Activated CD4-positive, alpha-beta T cell treated with anti-CD3 and anti-CD28 coated beads, Interleukin-2, Interleukin-4, amounts not matched to agents 100 ng/mL and 50 ng/mL, durations not matched to agents 16 hours and 8 hours (primary cell): ENCODE measurements around the gene KMO.
A peak's percentile ranks its signal among the peaks of the same experiment; 100 is the strongest.

Experiments
- DNase-seq: peaks from one replicate; pipeline ENCODE4 v3.0.0-alpha.2; 2020; ENCODE audit warnings: low spot score

Gene KMO

DNA sequence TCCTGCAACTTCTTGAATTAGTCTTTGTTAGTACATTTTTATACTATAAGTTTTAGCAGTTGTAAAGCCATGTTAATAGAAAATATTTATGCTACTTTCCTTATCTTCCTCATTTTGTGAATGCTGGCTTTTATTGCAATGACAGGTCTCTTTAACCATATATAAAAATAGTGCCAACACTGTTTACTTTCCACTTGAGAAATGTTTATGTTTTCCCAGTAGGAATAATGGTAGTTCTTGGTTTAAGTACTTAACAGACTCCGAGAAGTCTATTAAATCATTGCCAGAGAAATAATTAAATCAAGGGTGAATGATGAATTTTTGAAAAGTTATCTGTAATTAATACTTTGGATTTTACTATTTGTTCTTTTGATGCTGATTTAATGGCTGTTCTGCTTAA is 98.3 kb downstream of the KMO start:
- DNase-seq: no peak

GRCh38 chr1:241630899-241631298 is 98.7 kb downstream of the KMO start:
- no peak for DNase-seq

- no peak for DNase-seq
Measured at GRCh38 chr1:241631674-241632073, 99.5 kb downstream of the KMO start.

GRCh38 chr1:241632987-241633386 is 100.8 kb downstream of the KMO start:
- DNase-seq: no peak

DNA sequence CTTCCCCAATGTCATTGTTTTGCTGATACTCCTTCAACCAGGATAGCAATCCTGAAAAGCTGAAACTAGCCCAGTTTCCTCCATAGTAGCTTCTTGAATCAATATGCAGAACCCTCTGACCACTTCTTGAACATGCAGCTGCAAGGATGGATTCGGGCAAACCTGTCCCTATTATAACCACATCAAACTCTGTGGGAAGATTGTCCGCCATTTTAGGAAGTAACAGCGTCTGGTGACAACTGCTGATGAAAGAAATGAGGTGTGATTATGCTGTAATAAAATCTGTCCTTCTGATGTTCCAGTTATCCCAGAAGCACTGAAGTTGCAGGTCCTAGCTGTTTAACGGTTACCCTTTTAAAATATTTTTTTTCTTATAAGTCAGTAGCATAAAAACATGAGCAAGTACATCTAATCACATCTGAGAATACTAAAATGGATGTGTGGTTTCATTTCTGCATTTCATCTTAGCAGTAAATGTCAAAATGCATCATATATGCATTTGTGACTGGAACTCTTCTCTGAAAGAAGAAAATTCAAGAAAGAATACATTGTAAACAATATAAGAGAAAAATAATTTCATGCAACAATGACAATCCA is 103.5 kb downstream of the KMO start:
- DNase-seq: no peak

- DNase-seq: no peak
Measured at GRCh38 chr1:241636291-241636690, 104.1 kb downstream of the KMO start.

DNA sequence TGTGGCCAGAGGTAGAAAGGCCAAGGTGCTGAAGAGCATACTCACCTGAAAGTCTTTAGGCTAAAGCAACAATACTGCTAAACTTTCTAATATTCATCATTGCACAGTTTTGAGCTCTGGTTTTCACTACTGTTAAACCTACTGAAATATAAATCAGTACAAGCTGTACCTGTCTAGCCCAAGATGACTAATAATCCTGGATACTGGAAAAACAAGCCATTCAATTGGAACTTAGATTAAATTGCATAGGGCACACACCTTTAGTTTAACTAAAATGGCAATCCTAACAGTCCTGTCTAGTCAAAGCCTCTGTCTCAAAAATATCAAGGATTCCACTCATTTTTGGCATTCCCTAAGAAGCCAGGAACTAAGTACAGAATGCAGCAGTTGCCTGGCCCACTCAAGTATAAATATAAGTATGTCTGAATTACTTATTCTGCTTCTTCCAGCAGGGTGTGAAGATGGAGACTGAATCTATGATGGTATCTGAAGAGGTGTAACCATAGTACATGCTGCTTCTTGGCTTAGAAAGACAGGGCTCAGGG is 104.9 kb downstream of the KMO start:
- no peak for DNase-seq

DNA sequence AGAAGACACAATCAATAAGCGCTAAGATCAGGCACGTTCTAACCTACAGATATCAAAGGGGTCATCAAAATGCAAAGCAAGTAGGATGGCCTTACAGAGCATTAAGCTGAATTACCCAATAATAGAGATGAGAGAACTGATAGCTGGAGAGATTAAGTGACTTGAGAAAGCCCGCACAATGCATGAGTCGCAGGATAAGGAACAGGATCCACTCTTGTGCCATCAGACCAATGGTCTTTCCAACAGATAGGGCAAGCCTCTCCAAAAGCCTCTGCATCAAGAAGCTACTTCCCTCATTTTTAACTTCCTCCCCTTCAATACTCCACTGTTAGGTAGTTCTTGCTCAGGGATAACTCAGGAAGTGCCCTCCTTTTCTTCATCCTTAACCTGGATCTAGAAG is 105.4 kb downstream of the KMO start:
- DNase-seq: no peak

GRCh38 chr1:241638099-241638682 is 106.0 kb downstream of the KMO start:
- DNase-seq: no peak

DNA sequence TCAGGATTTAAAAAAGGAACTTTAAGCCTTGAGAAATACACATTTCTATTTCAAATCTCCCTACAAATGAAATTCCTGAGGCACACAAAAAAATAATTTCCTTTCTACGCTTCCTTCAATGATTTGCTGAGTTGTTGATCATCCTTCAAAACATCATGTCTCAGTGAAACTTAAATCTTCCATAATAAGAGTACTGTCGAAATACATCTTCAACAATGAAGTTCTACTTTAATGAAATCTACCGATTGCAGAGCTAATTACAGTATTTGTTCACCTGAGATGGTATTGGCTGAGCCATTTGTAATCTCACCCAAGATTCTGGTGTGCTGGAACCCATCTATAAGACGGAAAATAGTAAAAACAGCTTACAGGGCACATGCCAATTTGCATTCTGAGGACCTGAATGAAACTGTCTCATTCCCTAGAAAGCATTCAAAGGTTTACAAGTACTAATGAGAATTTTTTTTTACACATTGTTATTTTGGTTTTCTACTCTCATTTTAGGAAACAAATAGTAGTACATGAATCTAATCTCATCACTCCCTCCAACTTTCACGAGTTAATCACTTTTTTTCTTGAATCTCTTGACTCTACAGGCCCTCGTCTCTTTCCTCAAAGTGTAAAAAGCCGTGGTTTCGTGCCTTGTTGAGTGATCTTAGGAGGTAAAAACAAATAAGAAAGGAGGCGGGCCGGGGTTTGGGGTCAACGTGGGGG is 106.9 kb downstream of the KMO start:
- DNase-seq: peak; percentile 32

GRCh38 chr1:241639623-241640148 is 107.5 kb downstream of the KMO start:
- no peak for DNase-seq

- peak; percentile 93 for DNase-seq
Measured at GRCh38 chr1:241640149-241640866, 108.1 kb downstream of the KMO start, which contains the start of the genes CHML and OPN3. CHML (minus strand) TSS chr1:241640369; CDS start chr1:241635766, 4,603 bp downstream. OPN3 (minus strand) TSS chr1:241640369; CDS start chr1:241640254, 115 bp downstream.

DNA sequence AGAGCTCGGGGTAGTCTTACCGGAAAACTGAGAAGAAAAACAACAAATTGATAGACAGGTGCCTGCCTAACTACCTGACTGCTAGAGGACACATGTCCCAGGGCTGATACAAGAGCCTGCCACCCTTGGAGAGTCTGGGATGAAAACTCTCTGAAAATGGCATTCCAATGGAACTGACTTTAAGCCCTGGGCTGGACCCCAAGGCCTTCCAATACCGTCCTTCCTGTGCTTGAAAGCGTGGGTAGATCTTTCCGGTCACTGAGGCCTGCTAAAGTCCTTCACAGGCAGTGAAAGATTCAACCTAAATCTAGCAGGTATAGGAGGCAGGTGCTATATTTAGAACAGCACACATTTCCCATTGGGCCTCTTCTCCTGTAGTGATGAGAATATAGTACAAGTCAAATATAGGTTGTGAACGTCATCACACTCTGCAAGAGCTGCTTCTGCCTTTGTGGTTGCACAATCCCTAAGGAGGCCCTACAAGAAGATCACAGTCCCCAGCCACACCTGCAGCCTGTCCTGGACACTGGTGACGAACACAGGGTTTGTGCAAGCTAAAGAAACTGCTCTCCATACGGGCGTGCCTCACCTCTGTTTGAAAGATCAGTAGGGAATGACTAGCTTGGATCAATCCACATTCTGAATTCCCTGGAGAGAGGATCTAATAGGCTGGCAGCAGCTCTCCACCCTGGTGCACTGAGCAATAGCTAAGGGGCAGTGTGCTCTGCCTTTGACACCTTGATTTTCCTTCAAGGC is 108.9 kb downstream of the KMO start:
- no peak for DNase-seq

DNA sequence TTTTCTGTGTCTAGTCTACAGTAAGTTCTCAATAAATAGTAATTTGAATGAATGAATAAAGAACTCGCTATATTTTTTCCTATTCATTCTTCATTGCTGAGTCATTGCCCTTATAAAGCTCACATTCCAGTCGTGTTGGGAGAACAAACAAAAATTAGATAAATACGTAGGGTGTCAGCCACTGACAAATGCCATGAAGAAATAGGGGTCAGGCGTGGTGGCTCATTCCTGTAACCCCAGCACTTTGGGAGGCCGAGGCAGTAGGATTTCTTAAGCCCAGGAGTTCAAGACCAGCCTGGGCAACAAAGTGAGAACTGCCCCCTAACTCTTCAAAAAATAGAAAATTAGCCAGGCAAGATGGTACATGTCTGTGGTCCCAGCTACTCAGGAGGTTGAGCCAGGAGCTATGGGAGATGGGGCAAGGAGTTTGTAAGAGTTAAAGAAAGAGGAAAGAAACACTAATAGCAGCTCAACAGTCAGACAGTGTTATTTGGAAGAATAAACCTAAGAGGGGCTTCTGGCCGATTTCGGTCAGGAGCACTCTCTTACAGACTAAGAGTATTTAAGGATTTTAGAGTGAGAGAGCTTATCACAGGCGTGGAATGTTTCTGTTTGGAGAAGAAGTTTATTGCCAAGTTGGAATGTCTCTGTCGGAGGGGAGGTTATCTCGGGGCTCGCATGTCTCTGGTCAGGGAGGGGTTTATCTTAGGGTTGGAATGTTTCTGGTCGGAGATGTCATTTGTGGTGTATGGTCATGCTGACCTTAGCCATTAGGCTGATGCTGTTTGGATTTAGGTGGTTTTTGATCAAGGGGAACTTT is 109.8 kb downstream of the KMO start:
- no peak for DNase-seq

DNA sequence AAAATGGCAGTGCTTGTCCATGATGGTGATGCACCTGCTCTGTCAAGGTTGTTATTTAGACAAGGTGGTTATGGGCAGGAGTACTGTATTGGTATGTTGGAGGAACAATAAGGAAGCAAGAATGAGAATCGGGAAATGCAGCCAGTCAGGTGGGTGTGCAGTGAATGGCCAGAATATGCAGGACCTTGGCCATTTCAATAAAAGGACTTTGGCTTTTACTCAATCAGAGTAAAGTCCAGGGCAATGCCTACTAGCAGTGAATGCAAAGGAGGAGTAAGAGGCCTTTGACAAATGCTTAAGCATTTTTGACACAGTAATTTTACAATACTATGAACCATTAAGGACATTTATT is 110.4 kb downstream of the KMO start:
- no peak for DNase-seq

- no peak for DNase-seq
Measured at GRCh38 chr1:241644259-241644658, 112.1 kb downstream of the KMO start.

GRCh38 chr1:241645199-241645598 is 113.0 kb downstream of the KMO start:
- DNase-seq: no peak
